SU-DHL-6 (cell line): ENCODE measurements around the gene DLX4.

Experiments used
- H2AFZ ChIP-seq: fragments of 200-600 bp; sonication (generic); 2 replicates; pipeline ENCODE4 v1.6.1; 2014; ENCODE audit warnings: low read depth, mild to moderate bottlenecking, moderate library complexity, mixed read lengths, antibody characterized with exemption, low read length; ENCODE audit not compliant: severe bottlenecking
- H3F3A ChIP-seq: fragments of 200-600 bp; shearing (Covaris generic); 2 replicates; pipeline ENCODE4 v1.6.0; 2016; ENCODE audit warnings: antibody characterized with exemption, mild to moderate bottlenecking; ENCODE audit not compliant: insufficient read depth
- H3K27ac ChIP-seq: fragments of 200-600 bp; sonication (generic); 2 replicates; pipeline ENCODE4 v1.5.1; 2016; ENCODE audit warnings: low read depth, mild to moderate bottlenecking, low read length, moderate library complexity, mixed read lengths
- H3K27me3 ChIP-seq: fragments of 200-600 bp; sonication (generic), shearing (Covaris generic); 2 replicates; pipeline ENCODE4 v1.6.0; 2014; ENCODE audit warnings: mild to moderate bottlenecking, low read length
- H3K36me3 ChIP-seq: fragments of 200-600 bp; sonication (generic); 2 replicates; pipeline ENCODE4 v1.6.1; 2014; ENCODE audit warnings: mild to moderate bottlenecking, low read length, mixed read lengths
- H3K4me2 ChIP-seq: fragments of 300-600, 200-600 bp; shearing (Covaris generic), sonication (generic); 2 replicates; pipeline ENCODE4 v1.6.0; 2014; ENCODE audit warnings: low read length, low read depth, mild to moderate bottlenecking; ENCODE audit not compliant: poor library complexity, severe bottlenecking
- H3K4me3 ChIP-seq: fragments of 200-600 bp; sonication (generic); 2 replicates; pipeline ENCODE4 v1.5.1; 2014; ENCODE audit warnings: antibody characterized with exemption, low read length, mild to moderate bottlenecking, mixed read lengths; ENCODE audit not compliant: insufficient read depth, poor library complexity, severe bottlenecking
- H3K79me2 ChIP-seq: fragments of 200-600 bp; sonication (generic); 2 replicates; pipeline ENCODE4 v1.6.1; 2014; ENCODE audit warnings: mild to moderate bottlenecking, low read length, moderate library complexity; ENCODE audit not compliant: insufficient read depth
- H3K9ac ChIP-seq: fragments of 200-600 bp; sonication (generic); 2 replicates; pipeline ENCODE4 v1.7.0; 2014; ENCODE audit warnings: mild to moderate bottlenecking, low read length
- H3K9me2 ChIP-seq: fragments of 200-600 bp; sonication (generic); replicated peaks from 2 replicates; pipeline ENCODE4 v1.6.1; 2014; ENCODE audit warnings: low read length; ENCODE audit not compliant: insufficient read depth
- H3K9me3 ChIP-seq: fragments of 200-600 bp; sonication (generic); 2 replicates; pipeline ENCODE4 v1.6.1; 2014; ENCODE audit warnings: low read length, mixed read lengths; ENCODE audit not compliant: insufficient read depth
- H4K20me1 ChIP-seq: fragments of 200-600 bp; sonication (generic); 2 replicates; pipeline ENCODE4 v1.6.1; 2014; ENCODE audit warnings: low read depth, mild to moderate bottlenecking, antibody characterized with exemption, low read length, moderate library complexity, mixed read lengths
- CTCF ChIP-seq: fragments of 200-600 bp; sonication (generic); IDR thresholded peaks from one replicate; pipeline ENCODE4 v1.5.1; 2017; ENCODE audit warnings: antibody characterized with exemption, mild to moderate bottlenecking, low read length, moderate library complexity; ENCODE audit not compliant: insufficient read depth, poor library complexity, severe bottlenecking
- EZH2phosphoT487 ChIP-seq: fragments of 200-600 bp; sonication (generic), shearing (Covaris generic); conservative IDR thresholded peaks from 2 replicates; pipeline ENCODE4 v1.6.1; 2018; ENCODE audit warnings: mild to moderate bottlenecking, antibody characterized with exemption, low read length, moderate library complexity, mixed read lengths

Gene DLX4

DNA sequence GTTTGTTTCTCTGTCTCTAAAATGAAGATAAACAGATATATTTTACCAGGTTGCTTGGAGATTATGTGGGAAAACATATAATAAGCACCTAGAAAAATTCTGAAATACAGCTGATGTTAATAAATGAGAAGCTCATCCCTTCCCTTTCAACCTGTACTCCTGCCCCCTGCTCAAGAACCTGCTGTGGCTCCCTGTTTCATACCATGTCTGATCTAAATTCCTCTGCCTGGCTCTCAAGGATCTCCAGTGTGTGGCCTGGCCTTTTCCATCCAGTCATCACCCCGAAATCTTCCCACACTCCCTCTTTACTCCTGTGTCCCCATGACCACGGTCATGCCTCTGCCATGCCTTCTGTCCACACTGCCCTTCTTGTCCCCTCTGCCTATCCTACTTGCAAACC lies 19.4 kb upstream of the DLX4 start:
- TF ChIP-seq EZH2phosphoT487 (no peak), CTCF (no peak)
- Histone ChIP-seq H4K20me1 (no peaks in the 10 kb centered on the region), H3K36me3 (no peaks in the 10 kb centered on the region), H3K4me3 (no peak overlapping the region), H3K4me2 (no peak overlapping the region), H3K79me2 (no peaks in the 10 kb centered on the region), H3K9me2 (no peaks in the 10 kb centered on the region), H3K9ac (no peak overlapping the region), H3F3A (no peaks in the 10 kb centered on the region), H3K9me3 (no peaks in the 10 kb centered on the region), H3K27ac (no peak overlapping the region), H2AFZ (no peak overlapping the region), H3K27me3 (no peaks in the 10 kb centered on the region)

- no peaks in the 10 kb centered on the region for H3K9me2 ChIP-seq
- no peaks in the 10 kb centered on the region for H3K9me3 ChIP-seq
- no peak overlapping the region for H3K4me2 ChIP-seq
- H3K4me3 ChIP-seq, result no peak overlapping the region
- TF ChIP-seq EZH2phosphoT487 (no peak), CTCF (no peak)
- H3F3A ChIP-seq, result no peaks in the 10 kb centered on the region
- no peaks in the 10 kb centered on the region for H3K79me2 ChIP-seq
- H3K9ac ChIP-seq, result no peak overlapping the region
- no peaks in the 10 kb centered on the region for H3K27me3 ChIP-seq
- no peaks in the 10 kb centered on the region for H4K20me1 ChIP-seq
- no peak overlapping the region for H2AFZ ChIP-seq
- H3K36me3 ChIP-seq, result no peaks in the 10 kb centered on the region
- H3K27ac ChIP-seq, result no peak overlapping the region
These were observed 17.5 kb upstream of the DLX4 start for GRCh38 chr17:49951362-49952082.

DNA sequence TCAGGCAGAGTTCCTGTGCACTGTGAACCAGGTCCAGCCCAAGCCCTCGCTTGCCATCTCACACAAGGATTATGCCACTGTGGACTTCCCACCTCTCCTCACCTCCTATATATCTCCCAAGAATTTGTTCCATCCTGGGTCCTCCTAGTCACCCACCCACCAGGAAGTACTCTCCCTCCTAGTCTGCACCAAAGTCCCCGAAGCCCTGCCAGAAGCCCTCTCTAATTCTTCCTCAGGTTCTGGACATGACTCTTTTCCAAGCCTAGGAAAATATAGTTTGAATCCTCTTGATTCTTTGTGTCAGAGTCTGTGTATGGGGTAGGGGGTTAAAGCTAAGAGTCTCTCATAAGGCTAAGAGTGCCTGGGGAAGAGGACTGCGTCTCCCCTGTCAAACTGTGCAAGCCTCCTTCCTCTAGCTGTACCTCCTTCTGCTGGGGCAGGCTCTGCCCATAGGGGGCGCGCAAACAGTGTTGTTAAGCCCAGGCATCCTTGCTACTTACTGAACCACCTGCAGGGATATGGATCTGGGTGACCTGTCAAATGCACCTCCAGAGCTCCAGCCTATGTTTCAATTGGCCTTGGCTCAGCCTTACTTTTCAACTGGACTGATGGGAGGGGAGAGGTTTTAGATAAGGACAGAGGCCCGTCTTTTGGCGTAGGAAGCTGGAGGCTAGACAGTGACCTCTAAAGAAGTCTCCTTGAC lies 16.6 kb upstream of the DLX4 start:
- no peaks in the 10 kb centered on the region for H3K79me2 ChIP-seq
- H3K9me2 ChIP-seq, result no peaks in the 10 kb centered on the region
- no peaks in the 10 kb centered on the region for H3K9me3 ChIP-seq
- TF ChIP-seq EZH2phosphoT487 (no peak), CTCF (peak; percentile 87)
- H3F3A ChIP-seq, result no peaks in the 10 kb centered on the region
- no peaks in the 10 kb centered on the region for H3K27me3 ChIP-seq
- H4K20me1 ChIP-seq, result no peaks in the 10 kb centered on the region
- H3K4me2 ChIP-seq, result no peak overlapping the region
- H2AFZ ChIP-seq, result no peak overlapping the region
- H3K36me3 ChIP-seq, result no peaks in the 10 kb centered on the region
- no peak overlapping the region for H3K27ac ChIP-seq
- H3K4me3 ChIP-seq, result no peak overlapping the region
- no peak overlapping the region for H3K9ac ChIP-seq
